ENCODE results near the gene UGGT1.

DNA sequence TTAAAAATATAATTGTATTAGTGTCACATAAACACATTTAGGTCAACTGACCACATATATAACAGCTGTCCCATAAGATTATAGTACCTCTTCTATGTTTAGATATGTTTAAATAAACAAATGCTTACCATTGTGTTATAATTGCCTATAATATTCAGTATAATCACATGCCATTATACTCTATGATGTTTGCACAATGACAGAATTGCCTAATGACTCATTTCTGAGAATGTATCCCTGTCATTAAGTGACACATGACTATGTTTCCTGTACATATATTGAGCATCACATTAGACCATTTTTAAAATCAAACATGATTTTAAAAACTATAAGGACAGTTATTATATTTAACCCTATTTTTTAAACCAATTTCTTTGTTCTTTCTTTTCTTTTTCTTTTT is 137.9 kb downstream of the UGGT1 start:
- TF ChIP-seq CEBPB (IDR thresholded peaks at IDR 0.05) = no peak
- TF ChIP-seq MAZ (IDR thresholded peaks at IDR 0.05; ENCODE audit: borderline replicate concordance, low read depth, low read length) = no peak
- no peak for TF ChIP-seq NPAS2 (CRISPR knock-in tag; IDR thresholded peaks at IDR 0.05; ENCODE audit: borderline replicate concordance)
- no peak for TF ChIP-seq CTCF (IDR thresholded peaks at IDR 0.05)
- no peak for TF ChIP-seq HEYL (CRISPR knock-in tag; IDR thresholded peaks at IDR 0.05)
- TF ChIP-seq HDAC2 (IDR thresholded peaks at IDR 0.05) = no peak
- TF ChIP-seq ESRRA (IDR thresholded peaks at IDR 0.05; ENCODE audit: borderline replicate concordance, low read length) = no peak
- no peak for TF ChIP-seq EHMT2 (IDR thresholded peaks at IDR 0.05; ENCODE audit: low read depth)
- no peak for TF ChIP-seq REST (IDR thresholded peaks at IDR 0.05)
- no peak for TF ChIP-seq TP53 (CRISPR knock-in tag; IDR thresholded peaks at IDR 0.05)

All from A549 (cell line).